Adipocyte (in vitro differentiated cells): ENCODE results near the gene RAB37.

Experiments used
- DNase-seq: peaks from one replicate; pipeline ENCODE4 v3.0.0-alpha.2; 2015; ENCODE audit warnings: low read depth
- H3K27me3 ChIP-seq: replicated peaks from 2 replicates; pipeline ENCODE4 v1.7.0; 2013; ENCODE audit warnings: mild to moderate bottlenecking, low read length, moderate library complexity; ENCODE audit not compliant: control insufficient read depth, insufficient read depth
- H3K36me3 ChIP-seq: 2 replicates; pipeline ENCODE4 v1.7.0; 2013; ENCODE audit warnings: low read length, mild to moderate bottlenecking, moderate library complexity; ENCODE audit not compliant: control insufficient read depth, insufficient read depth, severe bottlenecking
- H3K4me1 ChIP-seq: 2 replicates; pipeline ENCODE4 v1.7.0; 2013; ENCODE audit warnings: mild to moderate bottlenecking, low read length, moderate library complexity; ENCODE audit not compliant: control insufficient read depth, insufficient read depth
- H3K4me3 ChIP-seq: 2 replicates; pipeline ENCODE4 v1.7.0; 2013; ENCODE audit warnings: mild to moderate bottlenecking, low read length, moderate library complexity
- H3K9ac ChIP-seq: 2 replicates; pipeline ENCODE4 v1.7.0; 2013; ENCODE audit warnings: mild to moderate bottlenecking, low read length, moderate library complexity
- H3K9me3 ChIP-seq: 2 replicates; pipeline ENCODE4 v1.7.0; 2013; ENCODE audit warnings: mild to moderate bottlenecking, low read length, moderate library complexity; ENCODE audit not compliant: control insufficient read depth

Gene RAB37

DNA sequence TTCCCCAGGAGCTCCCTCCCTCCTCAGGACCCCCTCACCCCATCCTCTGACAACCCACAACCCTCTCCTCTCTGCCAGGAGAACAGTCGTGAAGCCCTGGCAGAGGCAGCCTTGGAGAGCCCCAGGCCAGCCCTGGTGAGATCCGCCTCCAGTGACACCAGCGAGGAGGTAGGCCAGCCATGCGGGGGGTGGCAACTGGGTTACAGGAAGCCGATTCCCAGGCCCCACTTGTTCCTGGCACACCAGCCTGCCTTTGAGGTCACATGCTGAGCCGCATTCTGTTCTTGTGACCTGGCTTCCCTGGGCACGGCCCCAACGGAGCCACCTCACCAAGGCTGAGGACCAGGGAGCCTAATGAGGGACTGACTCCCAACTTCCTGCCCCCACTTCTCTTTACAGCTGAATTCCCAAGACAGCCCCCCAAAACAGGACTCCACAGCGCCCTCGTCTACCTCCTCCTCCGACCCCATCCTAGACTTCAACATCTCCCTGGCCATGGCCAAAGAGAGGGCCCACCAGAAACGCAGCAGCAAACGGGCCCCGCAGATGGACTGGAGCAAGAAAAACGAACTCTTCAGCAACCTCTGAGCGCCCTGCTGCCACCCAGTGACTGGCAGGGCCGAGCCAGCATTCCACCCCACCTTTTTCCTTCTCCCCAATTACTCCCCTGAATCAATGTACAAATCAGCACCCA is 31.2 kb downstream of the RAB37 start:
- Histone ChIP-seq H3K36me3 (peaks cover 38% of the 10 kb centered on the region), H3K4me1 (peaks cover 14% of the 10 kb centered on the region), H3K9me3 (no peaks in the 10 kb centered on the region), H3K27me3 (no peaks in the 10 kb centered on the region), H3K9ac (peak overlapping the region; percentile 23), H3K4me3 (no peak overlapping the region)
- no peak for DNase-seq

DNA sequence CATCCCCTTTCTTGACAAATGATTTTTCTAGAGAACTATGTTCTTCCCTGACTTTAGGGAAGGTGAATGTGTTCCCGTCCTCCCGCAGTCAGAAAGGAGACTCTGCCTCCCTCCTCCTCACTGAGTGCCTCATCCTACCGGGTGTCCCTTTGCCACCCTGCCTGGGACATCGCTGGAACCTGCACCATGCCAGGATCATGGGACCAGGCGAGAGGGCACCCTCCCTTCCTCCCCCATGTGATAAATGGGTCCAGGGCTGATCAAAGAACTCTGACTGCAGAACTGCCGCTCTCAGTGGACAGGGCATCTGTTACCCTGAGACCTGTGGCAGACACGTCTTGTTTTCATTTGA is 31.7 kb downstream of the RAB37 start:
- Histone ChIP-seq H3K9me3 (no peaks in the 10 kb centered on the region), H3K9ac (peak overlapping the region; percentile 37), H3K4me3 (no peak overlapping the region), H3K36me3 (peaks cover 43% of the 10 kb centered on the region), H3K27me3 (no peaks in the 10 kb centered on the region), H3K4me1 (peaks cover 16% of the 10 kb centered on the region)
- DNase-seq = no peak

DNA sequence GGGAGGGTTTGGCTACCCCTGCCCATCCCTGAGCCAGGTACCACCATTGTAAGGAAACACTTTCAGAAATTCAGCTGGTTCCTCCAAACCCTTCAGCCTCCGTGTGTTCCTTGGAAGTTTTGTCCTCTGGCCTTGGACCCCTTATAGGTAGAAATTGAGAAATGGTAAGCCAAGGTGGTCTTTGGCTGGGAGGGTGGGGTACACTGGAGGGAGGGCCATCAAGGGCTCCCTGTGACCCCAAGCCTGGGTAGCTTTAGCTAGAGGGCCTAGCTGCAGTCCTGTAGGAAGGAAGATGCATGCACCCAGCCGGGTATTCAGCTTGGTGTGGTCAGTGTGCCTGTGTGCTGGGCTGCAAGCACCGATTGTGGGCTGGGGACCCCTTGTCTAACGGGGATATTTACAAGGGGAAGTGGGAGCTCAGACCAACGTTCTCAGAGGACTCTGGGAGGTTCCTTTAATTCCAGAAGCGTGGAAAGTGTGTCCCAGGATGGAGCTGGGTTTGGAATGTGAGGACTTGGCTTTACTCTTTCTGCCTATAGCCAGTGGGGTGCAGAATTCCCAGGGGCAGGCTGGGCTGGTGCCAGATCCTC is 32.3 kb downstream of the RAB37 start:
- DNase-seq = no peak
- Histone ChIP-seq H3K36me3 (peaks cover 43% of the 10 kb centered on the region), H3K4me1 (peaks cover 20% of the 10 kb centered on the region), H3K9me3 (no peaks in the 10 kb centered on the region), H3K27me3 (no peaks in the 10 kb centered on the region), H3K9ac (peak overlapping the region; percentile 37), H3K4me3 (no peak overlapping the region)

DNA sequence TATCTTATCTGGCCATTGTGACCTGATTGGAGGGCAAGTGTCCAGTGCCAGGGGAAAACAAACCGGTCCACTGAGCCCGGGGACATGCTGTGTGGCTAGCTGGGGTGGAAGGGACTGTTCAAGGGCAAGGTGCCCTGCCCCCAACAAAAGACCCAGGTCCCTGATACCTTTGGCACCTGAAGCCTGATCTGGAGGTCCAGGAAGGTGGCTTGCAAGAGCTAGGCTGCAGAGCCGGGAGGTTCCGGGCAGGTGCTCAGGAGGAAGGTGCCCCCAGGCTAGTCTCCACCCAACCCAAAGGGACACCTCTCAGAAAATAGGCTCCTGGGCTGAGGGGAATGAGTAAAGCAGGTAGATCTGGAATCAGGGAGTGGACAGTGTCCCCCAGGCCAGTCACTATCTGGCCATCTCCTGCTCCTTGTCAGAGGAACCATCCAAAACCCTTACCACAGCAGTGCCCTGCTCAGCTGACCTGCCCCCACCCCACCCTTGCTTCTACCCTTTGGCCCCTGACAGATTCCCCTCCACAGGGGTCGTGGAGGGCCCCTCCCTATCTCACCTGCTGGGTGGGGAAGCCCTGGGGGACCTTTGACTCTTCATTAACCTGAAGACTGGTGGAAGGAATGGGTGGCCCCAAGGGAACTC is 32.9 kb downstream of the RAB37 start:
- Histone ChIP-seq H3K36me3 (peaks cover 43% of the 10 kb centered on the region), H3K9ac (no peak overlapping the region), H3K9me3 (no peaks in the 10 kb centered on the region), H3K27me3 (no peaks in the 10 kb centered on the region), H3K4me1 (peaks cover 21% of the 10 kb centered on the region), H3K4me3 (no peak overlapping the region)
- DNase-seq = no peak

- peak; percentile 53 for DNase-seq
- Histone ChIP-seq H3K9me3 (no peaks in the 10 kb centered on the region), H3K36me3 (peaks cover 43% of the 10 kb centered on the region), H3K4me1 (peaks cover 27% of the 10 kb centered on the region), H3K27me3 (no peaks in the 10 kb centered on the region), H3K9ac (no peak overlapping the region), H3K4me3 (no peak overlapping the region)
Measured at GRCh38 chr17:74770498-74771318, 33.7 kb downstream of the RAB37 start.

DNA sequence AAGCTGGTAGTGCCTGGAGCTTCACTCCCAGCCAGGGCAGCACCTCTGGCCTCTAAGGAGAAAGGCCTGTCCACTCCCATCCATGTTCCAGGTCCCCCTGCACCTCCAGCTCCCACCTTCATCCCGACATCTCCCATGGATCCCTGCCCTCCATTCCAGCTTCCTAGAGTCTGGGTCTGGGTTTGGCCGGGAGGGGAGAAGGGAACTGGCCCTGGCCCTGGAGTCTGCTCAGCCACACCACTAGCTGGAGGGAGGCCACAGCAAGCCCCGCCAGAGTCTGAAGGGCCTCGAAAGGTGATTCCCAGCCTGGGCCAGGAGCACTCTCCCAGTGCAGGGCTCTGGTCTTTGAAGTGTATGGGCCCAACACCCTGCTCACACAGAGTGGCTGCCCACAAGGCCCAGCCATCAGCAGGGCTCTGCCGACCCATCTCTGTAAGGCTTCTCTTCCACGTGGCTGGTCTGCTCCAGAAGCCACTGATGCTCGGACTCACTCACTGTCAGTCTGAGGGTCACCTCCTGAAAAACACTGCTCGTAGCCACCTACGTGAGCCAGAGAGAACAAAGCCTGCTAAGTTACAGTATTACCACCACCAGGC is 34.4 kb downstream of the RAB37 start:
- Histone ChIP-seq H3K9me3 (no peaks in the 10 kb centered on the region), H3K36me3 (peaks cover 43% of the 10 kb centered on the region), H3K4me1 (peaks cover 27% of the 10 kb centered on the region), H3K27me3 (no peaks in the 10 kb centered on the region), H3K9ac (no peak overlapping the region), H3K4me3 (no peak overlapping the region)
- no peak for DNase-seq

DNA sequence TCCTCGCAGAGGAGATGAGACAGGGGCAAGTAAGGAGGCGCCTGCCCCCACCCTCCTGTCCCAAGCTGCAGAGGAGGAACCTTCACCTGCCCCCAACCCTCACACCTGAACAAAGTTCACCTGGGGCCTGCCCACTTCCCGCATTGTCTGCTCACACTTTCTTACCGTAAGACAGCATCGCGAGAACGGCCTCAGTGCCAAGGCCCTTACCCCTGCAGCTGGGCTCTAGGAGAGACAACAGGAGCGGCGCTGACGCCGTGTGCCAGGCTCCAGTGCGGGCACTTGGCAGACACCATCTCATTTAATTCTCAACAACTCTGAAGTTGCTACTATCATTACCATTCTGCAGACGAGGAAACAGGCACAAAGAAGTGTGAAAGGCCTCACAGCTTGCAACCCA is 35.0 kb downstream of the RAB37 start:
- Histone ChIP-seq H3K27me3 (no peaks in the 10 kb centered on the region), H3K9me3 (no peaks in the 10 kb centered on the region), H3K4me1 (peaks cover 31% of the 10 kb centered on the region), H3K4me3 (no peak overlapping the region), H3K9ac (no peak overlapping the region), H3K36me3 (peaks cover 43% of the 10 kb centered on the region)
- no peak for DNase-seq

DNA sequence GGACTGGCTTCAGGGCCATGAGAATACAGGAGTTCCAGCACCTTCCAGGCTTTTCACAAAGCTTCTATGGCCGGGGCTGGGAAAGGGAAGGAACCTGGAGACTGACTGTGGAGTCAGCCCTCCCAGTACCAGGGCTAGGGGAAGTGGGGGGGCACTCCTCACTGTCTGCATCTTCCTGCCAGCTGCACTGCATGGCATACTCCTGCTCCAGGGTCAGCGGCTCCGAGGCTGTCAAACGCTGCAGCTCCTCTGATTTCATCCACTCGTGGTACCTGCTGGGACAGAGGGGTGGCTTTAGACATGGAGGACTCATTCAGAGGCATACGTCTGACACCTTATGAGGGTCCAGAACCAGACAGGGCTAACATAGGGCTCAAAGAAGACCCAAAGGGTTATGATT is 36.4 kb downstream of the RAB37 start:
- Histone ChIP-seq H3K9ac (no peak overlapping the region), H3K4me1 (peaks cover 31% of the 10 kb centered on the region), H3K36me3 (peaks cover 43% of the 10 kb centered on the region), H3K9me3 (no peaks in the 10 kb centered on the region), H3K4me3 (no peak overlapping the region), H3K27me3 (no peaks in the 10 kb centered on the region)
- no peak for DNase-seq

DNA sequence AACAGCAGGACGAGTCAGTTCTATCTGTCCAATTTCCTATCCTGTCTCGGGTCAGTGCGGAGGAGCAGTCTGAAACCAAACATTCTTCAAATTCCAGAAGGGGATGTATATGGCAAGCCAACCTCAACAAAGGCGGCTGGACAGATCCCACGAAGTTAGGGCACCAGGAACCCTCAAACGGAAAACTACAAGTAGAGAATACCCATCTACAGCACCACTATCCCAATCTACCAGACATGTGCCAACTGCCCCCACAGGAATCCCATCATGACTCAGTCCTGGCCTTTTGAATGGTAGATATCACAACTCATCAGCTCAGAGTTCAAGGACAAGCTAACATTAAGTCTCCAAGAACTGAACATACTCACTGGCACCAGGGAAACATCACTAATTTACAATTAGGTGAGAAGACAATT is 36.8 kb downstream of the RAB37 start:
- H3K4me1 ChIP-seq = peaks cover 30% of the 10 kb centered on the region
- H3K9ac ChIP-seq = no peak overlapping the region
- no peaks in the 10 kb centered on the region for H3K27me3 ChIP-seq
- no peaks in the 10 kb centered on the region for H3K9me3 ChIP-seq
- peak overlapping the region; percentile 57 for H3K4me3 ChIP-seq
- no peak for DNase-seq
- H3K36me3 ChIP-seq = peaks cover 43% of the 10 kb centered on the region

DNA sequence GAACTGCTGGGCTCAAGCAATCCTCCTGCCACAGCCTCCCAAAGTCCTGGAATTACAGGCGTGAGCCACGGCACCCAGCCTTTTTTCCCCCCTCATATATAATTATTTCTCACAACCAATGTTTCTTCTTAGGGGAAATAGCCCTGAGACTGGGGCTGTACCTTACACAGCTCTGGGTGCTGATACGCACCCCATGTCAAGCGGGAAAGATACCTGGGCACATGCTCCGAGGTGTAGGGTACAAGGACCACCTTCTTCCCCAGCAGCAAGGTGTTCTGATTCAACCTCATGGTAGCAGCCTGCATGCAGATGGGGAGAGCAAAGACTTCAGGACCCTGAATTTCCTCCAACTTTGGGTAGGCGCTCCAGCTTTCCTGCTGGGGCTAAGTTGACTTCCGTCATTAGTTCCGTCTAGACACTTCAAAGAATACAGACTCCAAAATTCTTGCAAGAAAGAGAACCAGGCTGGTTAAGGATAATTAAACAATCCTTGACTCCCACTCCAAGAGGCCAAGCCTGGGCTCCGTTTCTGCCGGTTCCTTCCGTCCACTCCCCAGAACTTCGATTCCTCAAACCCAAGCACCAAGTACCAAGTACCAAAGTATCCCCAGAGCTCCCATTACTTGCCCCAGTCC is 38.5 kb downstream of the RAB37 start:
- peak overlapping the region; percentile 96 for H3K4me3 ChIP-seq
- DNase-seq = no peak
- no peaks in the 10 kb centered on the region for H3K27me3 ChIP-seq
- peaks cover 43% of the 10 kb centered on the region for H3K36me3 ChIP-seq
- H3K9me3 ChIP-seq = no peaks in the 10 kb centered on the region
- H3K4me1 ChIP-seq = peaks cover 33% of the 10 kb centered on the region
- H3K9ac ChIP-seq = peak overlapping the region; percentile 95
